A549 (cell line): ENCODE data around the gene GPR62. TPM values are rescaled to one million over a fixed set of nuclear protein-coding genes. Genes with fewer than 3 reads are reported as not detected.

Source experiments
- ATAC-seq, 2 experiments: fragments of 200-7000 bp in 1 of 2; fragments of >200 bp in 1 of 2; cut with Nextera tagmentation in 1 of 2; cut with Tn5 transposase in 1 of 2; 3 replicates each; pipeline versions ENCODE4 v1.8.0 to v1.9.1; 2018 to 2020; ENCODE audit warnings: mild to moderate bottlenecking in 1 of 2, moderate library complexity in 1 of 2
- CTCF ChIA-PET: fragments of 300-600 bp; sonication (Branson Sonifier 250); formaldehyde crosslinking; extraction: SDS; loops from one replicate; lab custom pipeline; 2021; ENCODE audit warnings: antibody characterized with exemption, inconsistent platforms; lab: Yijun Ruan, JAX
- POLR2A ChIA-PET: fragments of 350-600 bp; formaldehyde crosslinking; extraction: SDS; loops from one replicate; lab custom pipeline; 2021; ENCODE audit warnings: antibody characterized with exemption, inconsistent platforms; lab: Yijun Ruan, JAX
- DNase-seq, 2 experiments: peaks; one replicate each; pipeline versions ENCODE4 v3.0.0 to v3.0.0-alpha.2; 2011 to 2016; ENCODE audit warnings: low read depth in 1 of 2, low spot score in 1 of 2
- FAIRE-seq: peaks from 2 replicates; lab custom pipeline; 2011; peaks lifted over from hg19 to GRCh38; lab: Jason Lieb, UNC
- H3K27ac ChIP-seq, 2 experiments: fragments of >200 bp; sonication (Bioruptor Twin); formaldehyde crosslinking; 3 replicates each; pipeline ENCODE4 v1.5.1; 2016 to 2017
- H3K4me1 ChIP-seq: fragments of >200 bp; sonication (Bioruptor Twin); formaldehyde crosslinking; 3 replicates; pipeline ENCODE4 v1.6.1; 2016
- H3K4me2 ChIP-seq: fragments of >200 bp; sonication (Bioruptor Twin); formaldehyde crosslinking; 3 replicates; pipeline ENCODE4 v1.6.1; 2016
- H3K4me3 ChIP-seq: fragments of >200 bp; sonication (Bioruptor Twin); formaldehyde crosslinking; 3 replicates; pipeline ENCODE4 v1.5.1; 2016
- H3K9me3 ChIP-seq: fragments of >200 bp; sonication (Bioruptor Twin); formaldehyde crosslinking; 3 replicates; pipeline ENCODE4 v1.6.1; 2016
- BHLHE40 ChIP-seq: IDR thresholded peaks from 2 replicates; pipeline ENCODE4 v1.6.1; 2012; ENCODE audit warnings: low read depth, low read length, inconsistent platforms
- CEBPB ChIP-seq, 2 experiments: fragments of >200 bp in 1 of 2; sonication (Bioruptor Twin) in 1 of 2; formaldehyde crosslinking in 1 of 2; IDR thresholded peaks; 2 replicates each; pipeline ENCODE4 v1.6.1; 2012 to 2016
- E2F6 ChIP-seq: IDR thresholded peaks from 2 replicates; pipeline ENCODE4 v1.6.1; 2012; ENCODE audit warnings: low read depth, borderline replicate concordance
- ELK1 ChIP-seq: fragments of 150-350 bp; IDR thresholded peaks from 2 replicates; pipeline ENCODE4 v1.6.1; 2014; ENCODE audit warnings: low read depth, mild to moderate bottlenecking, low read length
- HEYL ChIP-seq: fragments of 250-450 bp; sonication (Bioruptor Pico); IDR thresholded peaks from 2 replicates; pipeline ENCODE4 v1.8.0; 2021; ENCODE audit warnings: mild to moderate bottlenecking, moderate library complexity
- HOXB5 ChIP-seq: fragments of 250-450 bp; sonication (Bioruptor Pico); IDR thresholded peaks from 2 replicates; pipeline ENCODE4 v1.5.0; 2020; ENCODE audit warnings: mild to moderate bottlenecking, moderate library complexity
- JUNB ChIP-seq: fragments of >200 bp; sonication (Bioruptor Twin); formaldehyde crosslinking; IDR thresholded peaks from 2 replicates; pipeline ENCODE4 v1.6.1; 2016
- MAFK ChIP-seq: fragments of 450-650 bp; IDR thresholded peaks from 2 replicates; pipeline ENCODE4 v1.6.1; 2014; ENCODE audit not compliant: partially characterized antibody
- MYC ChIP-seq: IDR thresholded peaks from 2 replicates; pipeline ENCODE4 v1.6.1; 2012; ENCODE audit warnings: mild to moderate bottlenecking, inconsistent platforms, low read length, improper control_type of control experiment, borderline replicate concordance
- NFE2L2 ChIP-seq: fragments of 150-350 bp; conservative IDR thresholded peaks from 2 replicates; pipeline ENCODE4 v1.6.1; 2014; ENCODE audit warnings: low read length
- RNF2 ChIP-seq: fragments of 200-600 bp; sonication (generic); IDR thresholded peaks from 2 replicates; pipeline ENCODE4 v1.6.1; 2016; ENCODE audit warnings: low read depth, mild to moderate bottlenecking, antibody characterized with exemption, moderate library complexity, borderline replicate concordance
- ZNF302 ChIP-seq: fragments of 250-450 bp; sonication (Bioruptor Pico); IDR thresholded peaks from 2 replicates; pipeline ENCODE4 v1.9.0; 2021; ENCODE audit warnings: inconsistent platforms, mild to moderate bottlenecking, moderate library complexity
- WGBS: methylation state at CpG from one replicate; pipeline ENCODE4 v1.1.6; 2017; ENCODE audit errors: missing lambda C conversion rate; 5-methylcytosine and 5-hydroxymethylcytosine counted together
- polyA plus RNA-seq, 4 experiments: library from polyadenylated mRNA; depleted of rRNA in 3 of 4; stranded (reverse); fragments of >200 nt; fragmentation: RNase III in 1 of 4; extraction: RNeasy Plus Mini Kit Qiagen cat#74134 plus additional on column Dnase treatment in 1 of 4; gene quantifications; 2 replicates in 3 of 4; 3 replicates in 1 of 4; pipeline ENCODE4 v1.2.3, GENCODE V29; 2011 to 2017
- TF ChIP-seq, protein P1 (sequence below): fragments of 250-450 bp; sonication (Bioruptor Pico); IDR thresholded peaks from 2 replicates; pipeline ENCODE4 v1.5.0; 2021; ENCODE audit warnings: mild to moderate bottlenecking, moderate library complexity, borderline replicate concordance
- TF ChIP-seq, protein P2 (sequence below): fragments of 200-600 bp; sonication (generic); IDR thresholded peaks from 2 replicates; pipeline ENCODE4 v1.6.1; 2016; ENCODE audit warnings: antibody characterized with exemption, mild to moderate bottlenecking, moderate library complexity
- TF ChIP-seq, protein P3 (sequence below): IDR thresholded peaks from 2 replicates; pipeline ENCODE4 v1.6.1; 2012

The GPR62 gene
- polyA plus RNA-seq, 2 of the 4 experiments (the other 2 are of a cell fraction): 0.05 TPM; not detected in 1

- peak overlapping the region; percentile 100 for H3K4me2 ChIP-seq
- peak overlapping the region; percentile 97 to 100 for H3K27ac ChIP-seq
- DNase-seq (no peak), FAIRE-seq (no peak), ATAC-seq (no peak)
- CTCF ChIA-PET: interaction anchor here (1.3 to 5.9 kb wide), 6 partner anchors 10 to 30 kb away, joined by 3 to 59 read pairs (median 17); partner anchors contain the start of genes ABHD14A, ABHD14B and PCBP4
- H3K4me3 ChIP-seq: no peak overlapping the region
- WGBS: 98% methylated on average over 9 of the region's 21 CpGs
- POLR2A ChIA-PET: interaction anchor here (0.7 to 2.8 kb wide), 5 partner anchors 26 to 52 kb away, joined by 3 to 28 read pairs (median 6); partner anchors contain the start of genes ABHD14A, ABHD14B and RPL29
- no peaks in the 10 kb centered on the region for H3K9me3 ChIP-seq
- TF ChIP-seq ELK1 (no peak), HEYL (CRISPR knock-in tag) (no peak), MYC (no peak), ZNF302 (CRISPR knock-in tag) (no peak), E2F6 (no peak), JUNB (no peak), MAFK (no peak), BHLHE40 (no peak), CEBPB (IDR thresholded peaks at IDR 0.05) (no peak), HOXB5 (no peak), NFE2L2 (no peak), RNF2 (no peak)
- TF ChIP-seq, protein P1, sequence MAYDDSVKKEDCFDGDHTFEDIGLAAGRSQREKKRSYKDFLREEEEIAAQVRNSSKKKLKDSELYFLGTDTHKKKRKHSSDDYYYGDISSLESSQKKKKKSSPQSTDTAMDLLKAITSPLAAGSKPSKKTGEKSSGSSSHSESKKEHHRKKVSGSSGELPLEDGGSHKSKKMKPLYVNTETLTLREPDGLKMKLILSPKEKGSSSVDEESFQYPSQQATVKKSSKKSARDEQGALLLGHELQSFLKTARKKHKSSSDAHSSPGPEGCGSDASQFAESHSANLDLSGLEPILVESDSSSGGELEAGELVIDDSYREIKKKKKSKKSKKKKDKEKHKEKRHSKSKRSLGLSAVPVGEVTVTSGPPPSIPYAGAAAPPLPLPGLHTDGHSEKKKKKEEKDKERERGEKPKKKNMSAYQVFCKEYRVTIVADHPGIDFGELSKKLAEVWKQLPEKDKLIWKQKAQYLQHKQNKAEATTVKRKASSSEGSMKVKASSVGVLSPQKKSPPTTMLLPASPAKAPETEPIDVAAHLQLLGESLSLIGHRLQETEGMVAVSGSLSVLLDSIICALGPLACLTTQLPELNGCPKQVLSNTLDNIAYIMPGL: no peak
- TF ChIP-seq, protein P2, sequence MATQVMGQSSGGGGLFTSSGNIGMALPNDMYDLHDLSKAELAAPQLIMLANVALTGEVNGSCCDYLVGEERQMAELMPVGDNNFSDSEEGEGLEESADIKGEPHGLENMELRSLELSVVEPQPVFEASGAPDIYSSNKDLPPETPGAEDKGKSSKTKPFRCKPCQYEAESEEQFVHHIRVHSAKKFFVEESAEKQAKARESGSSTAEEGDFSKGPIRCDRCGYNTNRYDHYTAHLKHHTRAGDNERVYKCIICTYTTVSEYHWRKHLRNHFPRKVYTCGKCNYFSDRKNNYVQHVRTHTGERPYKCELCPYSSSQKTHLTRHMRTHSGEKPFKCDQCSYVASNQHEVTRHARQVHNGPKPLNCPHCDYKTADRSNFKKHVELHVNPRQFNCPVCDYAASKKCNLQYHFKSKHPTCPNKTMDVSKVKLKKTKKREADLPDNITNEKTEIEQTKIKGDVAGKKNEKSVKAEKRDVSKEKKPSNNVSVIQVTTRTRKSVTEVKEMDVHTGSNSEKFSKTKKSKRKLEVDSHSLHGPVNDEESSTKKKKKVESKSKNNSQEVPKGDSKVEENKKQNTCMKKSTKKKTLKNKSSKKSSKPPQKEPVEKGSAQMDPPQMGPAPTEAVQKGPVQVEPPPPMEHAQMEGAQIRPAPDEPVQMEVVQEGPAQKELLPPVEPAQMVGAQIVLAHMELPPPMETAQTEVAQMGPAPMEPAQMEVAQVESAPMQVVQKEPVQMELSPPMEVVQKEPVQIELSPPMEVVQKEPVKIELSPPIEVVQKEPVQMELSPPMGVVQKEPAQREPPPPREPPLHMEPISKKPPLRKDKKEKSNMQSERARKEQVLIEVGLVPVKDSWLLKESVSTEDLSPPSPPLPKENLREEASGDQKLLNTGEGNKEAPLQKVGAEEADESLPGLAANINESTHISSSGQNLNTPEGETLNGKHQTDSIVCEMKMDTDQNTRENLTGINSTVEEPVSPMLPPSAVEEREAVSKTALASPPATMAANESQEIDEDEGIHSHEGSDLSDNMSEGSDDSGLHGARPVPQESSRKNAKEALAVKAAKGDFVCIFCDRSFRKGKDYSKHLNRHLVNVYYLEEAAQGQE: no peak
- TF ChIP-seq, protein P3, sequence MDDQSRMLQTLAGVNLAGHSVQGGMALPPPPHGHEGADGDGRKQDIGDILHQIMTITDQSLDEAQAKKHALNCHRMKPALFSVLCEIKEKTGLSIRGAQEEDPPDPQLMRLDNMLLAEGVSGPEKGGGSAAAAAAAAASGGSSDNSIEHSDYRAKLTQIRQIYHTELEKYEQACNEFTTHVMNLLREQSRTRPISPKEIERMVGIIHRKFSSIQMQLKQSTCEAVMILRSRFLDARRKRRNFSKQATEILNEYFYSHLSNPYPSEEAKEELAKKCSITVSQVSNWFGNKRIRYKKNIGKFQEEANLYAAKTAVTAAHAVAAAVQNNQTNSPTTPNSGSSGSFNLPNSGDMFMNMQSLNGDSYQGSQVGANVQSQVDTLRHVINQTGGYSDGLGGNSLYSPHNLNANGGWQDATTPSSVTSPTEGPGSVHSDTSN: no peak
- H3K4me1 ChIP-seq: peaks cover 21% of the 10 kb centered on the region
Observed at GRCh38 chr3:51943451-51944391, 11.5 kb upstream of the GPR62 start.
